ENCODE data around the gene VANGL1.

DNA sequence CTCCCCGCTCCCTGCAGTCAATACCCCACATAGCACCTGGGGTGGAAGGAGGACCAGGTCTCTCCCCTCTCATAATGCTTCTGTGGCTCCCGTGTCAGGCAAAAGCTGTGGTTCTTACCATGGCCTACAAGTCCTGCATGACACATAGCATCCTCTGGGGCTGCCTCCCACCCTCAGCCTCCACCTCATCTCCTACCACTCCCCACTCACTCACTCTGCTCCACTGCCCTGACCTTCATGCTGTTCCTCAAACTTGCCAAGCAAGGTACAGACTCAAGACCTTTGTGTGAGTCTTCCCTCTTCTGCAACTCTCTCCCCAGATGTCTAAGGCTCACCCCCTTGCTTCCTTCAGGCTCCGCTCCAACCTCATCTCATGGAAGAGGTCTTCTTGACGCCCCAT is 28.0 kb upstream of the VANGL1 start:
- TF ChIP-seq, protein P1, sequence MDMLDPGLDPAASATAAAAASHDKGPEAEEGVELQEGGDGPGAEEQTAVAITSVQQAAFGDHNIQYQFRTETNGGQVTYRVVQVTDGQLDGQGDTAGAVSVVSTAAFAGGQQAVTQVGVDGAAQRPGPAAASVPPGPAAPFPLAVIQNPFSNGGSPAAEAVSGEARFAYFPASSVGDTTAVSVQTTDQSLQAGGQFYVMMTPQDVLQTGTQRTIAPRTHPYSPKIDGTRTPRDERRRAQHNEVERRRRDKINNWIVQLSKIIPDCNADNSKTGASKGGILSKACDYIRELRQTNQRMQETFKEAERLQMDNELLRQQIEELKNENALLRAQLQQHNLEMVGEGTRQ (IDR thresholded peaks at IDR 0.05; ENCODE audit: low read depth, low read length): no peak
- TF ChIP-seq, protein P2, sequence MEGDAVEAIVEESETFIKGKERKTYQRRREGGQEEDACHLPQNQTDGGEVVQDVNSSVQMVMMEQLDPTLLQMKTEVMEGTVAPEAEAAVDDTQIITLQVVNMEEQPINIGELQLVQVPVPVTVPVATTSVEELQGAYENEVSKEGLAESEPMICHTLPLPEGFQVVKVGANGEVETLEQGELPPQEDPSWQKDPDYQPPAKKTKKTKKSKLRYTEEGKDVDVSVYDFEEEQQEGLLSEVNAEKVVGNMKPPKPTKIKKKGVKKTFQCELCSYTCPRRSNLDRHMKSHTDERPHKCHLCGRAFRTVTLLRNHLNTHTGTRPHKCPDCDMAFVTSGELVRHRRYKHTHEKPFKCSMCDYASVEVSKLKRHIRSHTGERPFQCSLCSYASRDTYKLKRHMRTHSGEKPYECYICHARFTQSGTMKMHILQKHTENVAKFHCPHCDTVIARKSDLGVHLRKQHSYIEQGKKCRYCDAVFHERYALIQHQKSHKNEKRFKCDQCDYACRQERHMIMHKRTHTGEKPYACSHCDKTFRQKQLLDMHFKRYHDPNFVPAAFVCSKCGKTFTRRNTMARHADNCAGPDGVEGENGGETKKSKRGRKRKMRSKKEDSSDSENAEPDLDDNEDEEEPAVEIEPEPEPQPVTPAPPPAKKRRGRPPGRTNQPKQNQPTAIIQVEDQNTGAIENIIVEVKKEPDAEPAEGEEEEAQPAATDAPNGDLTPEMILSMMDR (conservative IDR thresholded peaks at IDR 0.05; ENCODE audit: low read depth, low read length): no peak
- no peak for TF ChIP-seq POLR2A (IDR thresholded peaks at IDR 0.05; ENCODE audit: low read depth, low read length)
- TF ChIP-seq CEBPB (IDR thresholded peaks at IDR 0.05; ENCODE audit: low read depth, low read length): no peak
- no peak for TF ChIP-seq RAD21 (IDR thresholded peaks at IDR 0.05; ENCODE audit: low read length)
- no peak for TF ChIP-seq BHLHE40 (IDR thresholded peaks at IDR 0.05; ENCODE audit: low read depth, low read length)
- no peak for TF ChIP-seq RFX5 (IDR thresholded peaks at IDR 0.05; ENCODE audit: low read depth, low read length)
- TF ChIP-seq, protein P3, sequence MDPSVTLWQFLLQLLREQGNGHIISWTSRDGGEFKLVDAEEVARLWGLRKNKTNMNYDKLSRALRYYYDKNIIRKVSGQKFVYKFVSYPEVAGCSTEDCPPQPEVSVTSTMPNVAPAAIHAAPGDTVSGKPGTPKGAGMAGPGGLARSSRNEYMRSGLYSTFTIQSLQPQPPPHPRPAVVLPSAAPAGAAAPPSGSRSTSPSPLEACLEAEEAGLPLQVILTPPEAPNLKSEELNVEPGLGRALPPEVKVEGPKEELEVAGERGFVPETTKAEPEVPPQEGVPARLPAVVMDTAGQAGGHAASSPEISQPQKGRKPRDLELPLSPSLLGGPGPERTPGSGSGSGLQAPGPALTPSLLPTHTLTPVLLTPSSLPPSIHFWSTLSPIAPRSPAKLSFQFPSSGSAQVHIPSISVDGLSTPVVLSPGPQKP (IDR thresholded peaks at IDR 0.05; ENCODE audit: borderline replicate concordance, low read depth, low read length): no peak
- no peak for TF ChIP-seq SMC3 (IDR thresholded peaks at IDR 0.05; ENCODE audit: low read depth, low read length)
